ENCODE measurements around the gene SARDH. TPM values are rescaled to one million over a fixed set of nuclear protein-coding genes. Genes with fewer than 3 reads are reported as not detected.

SARDH gene
- total RNA-seq, 1 donor from 2014 or later, result 5.1 TPM

DNA sequence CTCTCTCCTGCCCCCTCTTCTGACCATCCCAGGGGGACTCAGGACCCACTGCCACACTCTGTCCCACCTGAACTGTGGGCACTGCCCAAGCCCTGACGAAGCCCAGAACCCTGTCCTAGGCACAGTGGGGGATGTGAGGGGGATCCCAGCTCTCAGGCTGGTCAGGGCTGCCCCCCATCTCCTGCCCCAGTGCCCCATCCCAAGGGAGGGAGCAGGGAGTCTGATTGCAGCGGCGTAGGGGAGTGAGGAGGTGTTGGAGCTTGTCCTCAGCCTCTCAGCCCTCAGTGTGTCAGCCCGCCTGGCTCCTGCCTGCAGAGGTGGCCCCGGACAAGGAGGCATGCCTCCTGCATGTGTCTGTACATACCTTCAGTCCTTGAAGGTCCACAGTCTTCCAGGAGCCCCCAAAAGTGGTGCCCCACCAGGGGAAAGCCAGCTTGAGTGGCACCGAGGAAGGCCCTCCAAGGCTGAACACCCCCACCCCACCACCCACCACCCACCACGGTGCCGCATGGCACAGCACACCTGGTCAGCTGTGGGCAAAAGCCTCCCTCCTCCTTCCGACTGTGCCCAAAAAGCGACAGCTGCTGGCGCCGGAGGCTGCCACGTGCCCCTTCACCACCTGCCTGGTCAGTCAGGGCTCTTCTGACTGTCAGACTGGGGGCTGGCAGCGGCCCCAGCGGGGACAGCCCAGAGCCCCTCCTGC, 930 bp downstream of the SARDH start:
- no peak overlapping the region for H3K27ac Mint-ChIP-seq
- peaks cover 3% of the 10 kb centered on the region for H3K27me3 Mint-ChIP-seq
- TF ChIP-seq, protein P1, sequence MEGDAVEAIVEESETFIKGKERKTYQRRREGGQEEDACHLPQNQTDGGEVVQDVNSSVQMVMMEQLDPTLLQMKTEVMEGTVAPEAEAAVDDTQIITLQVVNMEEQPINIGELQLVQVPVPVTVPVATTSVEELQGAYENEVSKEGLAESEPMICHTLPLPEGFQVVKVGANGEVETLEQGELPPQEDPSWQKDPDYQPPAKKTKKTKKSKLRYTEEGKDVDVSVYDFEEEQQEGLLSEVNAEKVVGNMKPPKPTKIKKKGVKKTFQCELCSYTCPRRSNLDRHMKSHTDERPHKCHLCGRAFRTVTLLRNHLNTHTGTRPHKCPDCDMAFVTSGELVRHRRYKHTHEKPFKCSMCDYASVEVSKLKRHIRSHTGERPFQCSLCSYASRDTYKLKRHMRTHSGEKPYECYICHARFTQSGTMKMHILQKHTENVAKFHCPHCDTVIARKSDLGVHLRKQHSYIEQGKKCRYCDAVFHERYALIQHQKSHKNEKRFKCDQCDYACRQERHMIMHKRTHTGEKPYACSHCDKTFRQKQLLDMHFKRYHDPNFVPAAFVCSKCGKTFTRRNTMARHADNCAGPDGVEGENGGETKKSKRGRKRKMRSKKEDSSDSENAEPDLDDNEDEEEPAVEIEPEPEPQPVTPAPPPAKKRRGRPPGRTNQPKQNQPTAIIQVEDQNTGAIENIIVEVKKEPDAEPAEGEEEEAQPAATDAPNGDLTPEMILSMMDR (IDR thresholded peaks at IDR 0.05; ENCODE audit: unreplicated experiment), result no peak
- no peaks in the 10 kb centered on the region for H3K9me3 Mint-ChIP-seq (ENCODE audit: low read depth)
- no peaks in the 10 kb centered on the region for H3K36me3 Mint-ChIP-seq (ENCODE audit: insufficient read depth)
- H3K4me3 Mint-ChIP-seq (ENCODE audit: low read depth), result no peak overlapping the region
- no peak for DNase-seq (ENCODE audit: low spot score, unreplicated experiment)
- peaks cover 7% of the 10 kb centered on the region for H3K4me1 Mint-ChIP-seq (ENCODE audit: low read depth)

DNA sequence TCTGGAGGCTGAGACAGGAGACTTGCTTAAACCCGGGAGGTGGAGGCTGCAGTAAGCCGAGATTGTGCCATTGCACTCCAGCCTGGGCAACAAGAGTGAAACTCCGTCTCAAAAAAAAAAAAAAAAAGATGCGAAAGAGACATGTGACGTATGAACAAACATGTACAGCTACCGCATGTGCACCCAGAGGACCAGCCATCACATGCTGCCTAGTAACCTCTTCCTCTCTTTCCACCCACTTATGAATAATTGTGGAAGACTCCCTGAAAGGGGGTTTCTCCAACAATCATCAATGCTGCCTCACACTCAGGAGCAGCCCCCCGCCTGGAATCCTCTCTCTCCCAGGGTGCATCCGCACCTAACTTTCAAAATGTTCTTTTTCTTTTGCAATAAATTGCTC, 2.2 kb downstream of the SARDH start:
- H3K9me3 Mint-ChIP-seq (ENCODE audit: low read depth), result no peaks in the 10 kb centered on the region
- peaks cover 3% of the 10 kb centered on the region for H3K27me3 Mint-ChIP-seq
- H3K27ac Mint-ChIP-seq, result no peak overlapping the region
- H3K4me1 Mint-ChIP-seq (ENCODE audit: low read depth), result peaks cover 7% of the 10 kb centered on the region
- TF ChIP-seq, protein P1 (IDR thresholded peaks at IDR 0.05; ENCODE audit: unreplicated experiment), result no peak
- no peak overlapping the region for H3K4me3 Mint-ChIP-seq (ENCODE audit: low read depth)
- DNase-seq (ENCODE audit: low spot score, unreplicated experiment), result no peak
- H3K36me3 Mint-ChIP-seq (ENCODE audit: insufficient read depth), result no peaks in the 10 kb centered on the region

DNA sequence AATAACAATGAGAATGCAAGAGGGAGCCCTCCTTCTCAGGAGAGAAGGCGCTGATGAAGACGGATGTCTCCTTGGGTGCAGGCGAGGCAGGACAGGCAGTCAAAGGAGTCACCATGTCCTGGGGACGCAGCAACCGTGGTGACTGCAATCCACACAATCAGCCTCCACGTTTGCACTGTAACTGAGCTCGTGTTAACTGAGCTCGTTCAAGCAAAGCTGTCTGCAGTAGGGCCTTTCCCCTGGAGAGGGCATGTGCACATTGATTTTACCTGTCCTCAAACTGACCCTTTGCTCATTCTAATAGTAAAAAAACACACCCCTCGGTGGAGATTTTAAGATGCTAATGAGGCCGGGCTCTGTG, 2.8 kb downstream of the SARDH start:
- no peak overlapping the region for H3K27ac Mint-ChIP-seq
- H3K9me3 Mint-ChIP-seq (ENCODE audit: low read depth), result no peaks in the 10 kb centered on the region
- TF ChIP-seq, protein P1 (IDR thresholded peaks at IDR 0.05; ENCODE audit: unreplicated experiment), result no peak
- no peak overlapping the region for H3K4me3 Mint-ChIP-seq (ENCODE audit: low read depth)
- DNase-seq (ENCODE audit: low spot score, unreplicated experiment), result no peak
- H3K4me1 Mint-ChIP-seq (ENCODE audit: low read depth), result peaks cover 7% of the 10 kb centered on the region
- no peaks in the 10 kb centered on the region for H3K36me3 Mint-ChIP-seq (ENCODE audit: insufficient read depth)
- no peaks in the 10 kb centered on the region for H3K27me3 Mint-ChIP-seq

DNA sequence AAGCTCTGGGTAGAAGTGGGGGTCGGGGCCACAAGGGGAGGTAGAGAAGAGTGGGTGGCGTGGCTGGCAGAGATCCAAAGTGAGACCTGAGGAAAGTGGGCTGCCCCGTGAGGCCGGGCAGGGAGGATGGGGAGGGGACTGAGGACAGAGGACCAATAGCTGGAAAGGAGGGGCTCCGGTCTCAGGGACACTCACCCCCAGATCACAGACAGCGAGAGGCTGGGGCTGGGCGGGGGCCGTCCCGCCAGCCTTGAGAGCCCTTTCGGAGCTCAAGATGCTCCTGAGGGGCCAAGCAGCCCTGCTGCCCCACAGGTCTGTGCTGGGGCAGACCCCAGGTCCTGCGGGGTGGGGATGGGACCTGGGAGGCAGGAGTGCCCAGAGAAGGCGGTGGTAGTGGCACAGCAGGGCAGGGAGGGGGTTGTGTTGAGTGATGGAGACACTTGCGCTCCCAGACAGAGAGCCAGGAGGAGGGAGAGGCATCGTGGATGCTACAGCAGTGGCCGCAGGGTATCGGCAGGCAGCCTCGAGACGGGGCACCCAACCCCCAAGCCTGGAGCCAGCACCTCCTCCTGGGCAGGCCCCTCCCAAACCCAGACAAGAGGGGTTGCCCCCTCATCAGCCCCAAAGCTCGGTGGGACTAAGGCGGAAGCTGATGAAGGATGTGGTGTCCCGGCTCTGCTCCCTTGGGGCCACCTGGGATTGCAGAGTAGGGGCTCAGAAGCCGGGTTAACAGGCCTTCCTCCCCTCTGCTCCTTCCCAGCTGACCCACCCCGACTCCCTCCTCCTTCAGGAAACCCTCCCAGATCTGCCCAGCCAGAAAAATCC, 3.4 kb downstream of the SARDH start:
- Mint-ChIP-seq H3K27ac (no peak overlapping the region), H3K27me3 (no peaks in the 10 kb centered on the region), H3K36me3 (ENCODE audit: insufficient read depth) (no peaks in the 10 kb centered on the region), H3K9me3 (ENCODE audit: low read depth) (no peaks in the 10 kb centered on the region), H3K4me3 (ENCODE audit: low read depth) (no peak overlapping the region), H3K4me1 (ENCODE audit: low read depth) (peaks cover 7% of the 10 kb centered on the region)
- TF ChIP-seq, protein P1 (IDR thresholded peaks at IDR 0.05; ENCODE audit: unreplicated experiment), result no peak
- no peak for DNase-seq (ENCODE audit: low spot score, unreplicated experiment)

DNA sequence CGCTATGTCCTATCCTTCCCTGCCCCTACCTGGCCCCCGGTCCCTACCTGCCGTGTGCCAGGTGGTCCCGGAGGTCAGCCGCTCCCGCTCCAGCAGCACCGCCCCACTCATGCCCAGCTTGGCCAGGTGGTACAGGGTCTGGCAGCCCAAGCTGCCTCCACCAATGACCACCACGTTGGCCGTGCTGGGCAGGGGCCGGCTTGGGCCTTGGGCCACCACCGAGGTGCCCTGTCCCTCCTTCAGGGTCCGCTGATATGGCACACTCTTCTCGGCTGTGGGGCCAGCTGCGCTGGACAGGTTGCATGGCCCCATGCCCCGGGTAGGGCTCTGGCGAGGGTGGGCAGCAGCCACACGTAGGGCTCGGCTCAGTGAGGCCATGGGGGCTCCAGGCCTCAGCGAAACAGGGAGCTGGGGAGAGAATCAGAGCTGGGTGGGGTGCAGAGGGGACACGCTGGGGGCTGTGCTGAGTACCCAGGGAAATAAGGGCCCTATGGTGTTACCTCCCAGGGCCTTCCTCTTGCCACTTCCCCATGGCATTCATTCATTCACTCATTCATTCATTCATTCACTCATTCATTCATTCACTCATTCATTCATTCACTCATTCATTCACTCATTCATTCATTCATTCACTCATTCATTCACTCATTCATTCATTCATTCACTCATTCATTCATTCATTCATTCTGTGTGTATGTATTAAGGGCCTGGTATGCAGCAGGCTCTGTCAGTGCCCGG, 4.2 kb downstream of the SARDH start:
- H3K4me1 Mint-ChIP-seq (ENCODE audit: low read depth), result peaks cover 7% of the 10 kb centered on the region
- TF ChIP-seq, protein P1 (IDR thresholded peaks at IDR 0.05; ENCODE audit: unreplicated experiment), result no peak
- no peak for DNase-seq (ENCODE audit: low spot score, unreplicated experiment)
- H3K27me3 Mint-ChIP-seq, result peaks cover 1% of the 10 kb centered on the region
- no peak overlapping the region for H3K4me3 Mint-ChIP-seq (ENCODE audit: low read depth)
- no peaks in the 10 kb centered on the region for H3K9me3 Mint-ChIP-seq (ENCODE audit: low read depth)
- H3K36me3 Mint-ChIP-seq (ENCODE audit: insufficient read depth), result no peaks in the 10 kb centered on the region
- no peak overlapping the region for H3K27ac Mint-ChIP-seq
